GM04503 (cell line): ENCODE measurements around the gene ZFR.
"Not testable (repeated sequence)": the region's sequence is repeated elsewhere in the genome, so short reads cannot be mapped to it uniquely, and the experiment has no call there.

Source experiments
- DNase-seq: peaks from one replicate; pipeline ENCODE4 v3.0.0-alpha.2; 2012; ENCODE audit warnings: low read depth

ZFR gene

GRCh38 chr5:32319926-32320543 is 124.5 kb downstream of the ZFR start:
- DNase-seq = no peak

DNA sequence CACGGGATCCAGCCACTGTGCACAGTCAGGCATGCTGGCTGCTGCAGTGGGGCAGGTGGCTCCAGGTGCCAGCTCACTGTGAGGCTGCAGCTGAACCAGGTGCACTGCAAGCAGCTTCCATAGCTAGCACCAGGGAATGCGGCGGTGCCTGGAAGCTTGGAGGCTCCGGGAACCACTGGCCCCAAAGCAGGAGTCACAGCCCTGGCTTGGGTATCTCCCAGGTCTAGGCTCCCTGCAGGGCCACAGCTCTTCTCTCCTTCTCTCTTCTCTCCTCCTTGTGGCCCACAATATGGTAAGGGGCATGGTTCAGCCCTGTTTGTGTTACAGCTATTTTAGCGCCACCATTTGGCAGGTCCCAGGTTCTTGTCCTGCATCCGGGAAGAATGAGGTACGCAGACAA is 125.1 kb downstream of the ZFR start:
- no peak for DNase-seq

GRCh38 chr5:32317041-32317440 is 127.5 kb downstream of the ZFR start:
- DNase-seq = no peak

GRCh38 chr5:32315221-32316014 is 129.1 kb downstream of the ZFR start:
- no peak for DNase-seq

DNA sequence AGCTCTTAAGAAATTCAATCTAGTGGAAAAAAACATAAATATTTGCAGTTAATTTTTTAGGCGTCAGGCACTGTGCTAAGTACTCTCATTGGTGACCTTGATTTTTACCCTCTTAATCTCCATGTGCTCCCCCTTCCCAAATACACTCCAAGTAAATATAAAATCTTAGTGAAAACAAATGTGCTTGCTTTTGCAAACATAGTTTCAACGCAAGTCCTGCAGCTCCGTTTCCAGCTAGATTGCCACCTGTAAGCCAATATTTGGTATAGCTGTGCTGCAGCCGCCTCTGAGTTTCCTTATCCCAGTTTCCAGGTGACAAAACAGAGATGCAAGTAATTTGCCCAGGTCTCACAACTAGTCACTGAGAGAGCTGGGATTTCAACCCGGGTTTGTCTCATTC is 129.9 kb downstream of the ZFR start:
- no peak for DNase-seq

- not testable (repeated sequence) for DNase-seq
Measured at GRCh38 chr5:32314152-32314488, 130.4 kb downstream of the ZFR start.

GRCh38 chr5:32312595-32313332 is 131.8 kb downstream of the ZFR start, which contains the start of gene MTMR12:
TSS of gene MTMR12 (minus strand) at chr5:32312939. CDS start at chr5:32312838, 101 bp downstream.
- DNase-seq = peak; percentile 96

DNA sequence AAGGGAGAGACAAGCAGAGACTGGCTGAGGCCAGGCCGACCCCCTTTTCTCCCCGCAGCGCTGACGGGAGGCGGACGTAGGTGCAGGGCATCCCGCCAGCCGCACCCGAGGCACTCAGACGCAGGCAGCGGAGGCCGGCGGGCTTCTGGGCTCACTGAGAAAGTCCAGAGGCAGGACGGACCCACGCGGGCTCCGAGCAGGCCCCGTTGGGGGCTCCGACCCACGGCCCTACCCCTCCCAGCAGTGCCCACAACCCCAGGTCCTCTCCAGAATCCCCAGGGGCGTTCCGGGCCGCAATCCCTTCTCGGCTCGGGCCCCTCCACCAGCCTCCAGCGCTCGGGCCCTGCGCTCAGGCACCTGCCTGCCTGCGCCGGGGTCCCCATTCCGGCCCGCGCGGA is 132.3 kb downstream of the ZFR start:
- no peak for DNase-seq

GRCh38 chr5:32311404-32312196 is 132.9 kb downstream of the ZFR start:
- DNase-seq = no peak

DNA sequence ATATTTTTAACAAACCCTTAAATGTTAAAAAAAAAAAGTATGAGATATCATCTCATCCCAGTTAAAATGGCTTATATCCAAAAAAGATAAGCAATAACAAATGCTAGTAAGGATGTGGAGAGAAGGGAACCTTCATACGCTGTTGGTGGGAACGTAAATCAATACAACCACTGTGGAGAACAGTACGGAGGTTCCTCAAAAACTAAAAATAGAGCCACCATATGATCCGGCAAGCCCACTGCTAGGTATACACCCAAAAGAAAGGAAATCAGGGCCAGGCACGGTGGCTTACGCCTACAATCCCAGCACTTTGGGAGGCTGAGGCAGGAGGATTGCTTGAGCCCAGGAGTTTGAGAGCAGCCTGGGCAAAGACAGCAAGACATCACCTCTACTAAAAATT is 134.8 kb downstream of the ZFR start:
- no peak for DNase-seq

DNA sequence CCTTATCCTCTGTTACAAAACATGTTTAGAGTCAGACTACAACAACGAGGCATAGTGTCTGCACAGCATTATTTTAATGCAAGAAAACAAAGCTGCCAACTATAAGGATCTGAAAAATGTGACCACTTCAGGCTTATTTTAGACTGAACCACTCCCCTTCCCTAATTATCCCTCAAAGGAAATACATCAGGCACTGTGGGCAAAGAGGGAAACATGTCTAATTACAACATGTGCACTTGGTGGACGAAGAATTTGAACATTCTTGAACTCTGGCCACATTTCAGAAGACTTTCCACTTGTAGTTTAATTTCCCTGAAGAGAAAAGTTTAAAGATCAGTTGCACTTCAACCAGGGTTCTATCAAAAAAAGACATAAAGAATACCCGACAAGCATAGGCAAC is 135.6 kb downstream of the ZFR start:
- DNase-seq = peak; percentile 34

- DNase-seq = no peak
Measured at GRCh38 chr5:32307769-32308194, 136.8 kb downstream of the ZFR start.

GRCh38 chr5:32304622-32305021 is 139.9 kb downstream of the ZFR start:
- DNase-seq = no peak
